ENCODE data around the gene FKBP8. TPM values are rescaled to one million over a fixed set of nuclear protein-coding genes. Genes with fewer than 3 reads are reported as not detected.
"Not testable (repeated sequence)": the region's sequence is repeated elsewhere in the genome, so short reads cannot be mapped to it uniquely, and the experiment has no call there.

The FKBP8 gene
- total RNA-seq (ENCODE audit: low replicate concordance), result 246 and 2,205 TPM in 2 replicates

DNA sequence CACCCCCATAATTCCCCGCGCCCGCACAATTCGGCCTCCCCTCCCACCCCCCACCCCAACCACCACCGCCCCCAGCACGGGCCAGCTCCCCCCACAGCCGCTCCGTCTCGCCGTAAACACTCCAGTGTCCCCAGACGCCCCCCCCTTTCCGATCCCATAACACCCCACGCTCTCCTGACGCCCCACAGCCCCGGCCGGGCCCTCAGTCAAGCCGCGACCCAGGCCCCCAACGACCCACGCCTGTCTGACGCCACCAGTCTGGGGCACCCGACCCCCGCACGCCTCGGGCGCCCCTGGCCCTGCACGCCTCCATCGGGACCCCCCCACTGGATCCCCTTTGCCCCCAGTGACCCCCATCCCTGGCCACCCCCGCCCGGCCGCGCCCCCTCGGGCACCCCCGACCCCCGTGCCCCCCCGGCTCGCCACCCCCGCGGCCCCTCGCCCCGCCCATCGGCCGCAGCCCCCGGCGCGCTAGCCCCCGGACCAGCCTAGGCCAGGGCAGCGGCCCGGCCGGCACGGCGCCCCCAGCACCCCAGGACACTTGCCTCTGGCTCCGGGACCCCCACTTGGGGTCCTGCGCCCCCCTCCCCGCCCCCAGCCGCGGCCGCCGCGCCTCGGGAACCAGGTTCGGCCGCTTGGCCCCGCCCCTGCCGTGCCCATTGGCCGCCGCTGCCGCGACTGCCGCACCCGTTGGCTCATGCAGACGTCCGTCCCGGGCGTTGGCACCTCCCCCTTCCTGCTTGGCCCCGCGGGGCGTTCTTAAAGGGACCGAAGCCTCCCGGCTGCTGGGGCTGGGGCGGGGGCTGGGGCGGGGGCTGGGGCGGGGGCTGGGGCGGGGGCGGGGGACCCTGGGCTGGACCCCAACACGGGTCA, at the start of gene FKBP8:
FKBP8 (minus strand) TSS at position 633 of the 873 bp plus-strand sequence. CDS start 1,603 bp downstream, outside the sequence.
- peak within 1 kb of the TSS; percentile 78 for H3K4me3 ChIP-seq (ENCODE audit: low read depth, low read length)
- TF ChIP-seq, protein P1, sequence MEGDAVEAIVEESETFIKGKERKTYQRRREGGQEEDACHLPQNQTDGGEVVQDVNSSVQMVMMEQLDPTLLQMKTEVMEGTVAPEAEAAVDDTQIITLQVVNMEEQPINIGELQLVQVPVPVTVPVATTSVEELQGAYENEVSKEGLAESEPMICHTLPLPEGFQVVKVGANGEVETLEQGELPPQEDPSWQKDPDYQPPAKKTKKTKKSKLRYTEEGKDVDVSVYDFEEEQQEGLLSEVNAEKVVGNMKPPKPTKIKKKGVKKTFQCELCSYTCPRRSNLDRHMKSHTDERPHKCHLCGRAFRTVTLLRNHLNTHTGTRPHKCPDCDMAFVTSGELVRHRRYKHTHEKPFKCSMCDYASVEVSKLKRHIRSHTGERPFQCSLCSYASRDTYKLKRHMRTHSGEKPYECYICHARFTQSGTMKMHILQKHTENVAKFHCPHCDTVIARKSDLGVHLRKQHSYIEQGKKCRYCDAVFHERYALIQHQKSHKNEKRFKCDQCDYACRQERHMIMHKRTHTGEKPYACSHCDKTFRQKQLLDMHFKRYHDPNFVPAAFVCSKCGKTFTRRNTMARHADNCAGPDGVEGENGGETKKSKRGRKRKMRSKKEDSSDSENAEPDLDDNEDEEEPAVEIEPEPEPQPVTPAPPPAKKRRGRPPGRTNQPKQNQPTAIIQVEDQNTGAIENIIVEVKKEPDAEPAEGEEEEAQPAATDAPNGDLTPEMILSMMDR (IDR thresholded peaks at IDR 0.05; ENCODE audit: insufficient read depth, low read length), result no peak
- peak; percentile 84 for DNase-seq (ENCODE audit: low read depth)

- DNase-seq (ENCODE audit: low read depth); H3K4me3 ChIP-seq (ENCODE audit: low read depth, low read length): not testable (repeated sequence)
Measured at GRCh38 chr19:18592732-18593131, 49.4 kb upstream of the FKBP8 start.

- TF ChIP-seq, protein P1 (IDR thresholded peaks at IDR 0.05; ENCODE audit: insufficient read depth, low read length), result no peak
- no peak for DNase-seq (ENCODE audit: low read depth)
- H3K4me3 ChIP-seq (ENCODE audit: low read depth, low read length), result no peak overlapping the region
Measured at GRCh38 chr19:18591735-18592385, 48.5 kb upstream of the FKBP8 start.

DNA sequence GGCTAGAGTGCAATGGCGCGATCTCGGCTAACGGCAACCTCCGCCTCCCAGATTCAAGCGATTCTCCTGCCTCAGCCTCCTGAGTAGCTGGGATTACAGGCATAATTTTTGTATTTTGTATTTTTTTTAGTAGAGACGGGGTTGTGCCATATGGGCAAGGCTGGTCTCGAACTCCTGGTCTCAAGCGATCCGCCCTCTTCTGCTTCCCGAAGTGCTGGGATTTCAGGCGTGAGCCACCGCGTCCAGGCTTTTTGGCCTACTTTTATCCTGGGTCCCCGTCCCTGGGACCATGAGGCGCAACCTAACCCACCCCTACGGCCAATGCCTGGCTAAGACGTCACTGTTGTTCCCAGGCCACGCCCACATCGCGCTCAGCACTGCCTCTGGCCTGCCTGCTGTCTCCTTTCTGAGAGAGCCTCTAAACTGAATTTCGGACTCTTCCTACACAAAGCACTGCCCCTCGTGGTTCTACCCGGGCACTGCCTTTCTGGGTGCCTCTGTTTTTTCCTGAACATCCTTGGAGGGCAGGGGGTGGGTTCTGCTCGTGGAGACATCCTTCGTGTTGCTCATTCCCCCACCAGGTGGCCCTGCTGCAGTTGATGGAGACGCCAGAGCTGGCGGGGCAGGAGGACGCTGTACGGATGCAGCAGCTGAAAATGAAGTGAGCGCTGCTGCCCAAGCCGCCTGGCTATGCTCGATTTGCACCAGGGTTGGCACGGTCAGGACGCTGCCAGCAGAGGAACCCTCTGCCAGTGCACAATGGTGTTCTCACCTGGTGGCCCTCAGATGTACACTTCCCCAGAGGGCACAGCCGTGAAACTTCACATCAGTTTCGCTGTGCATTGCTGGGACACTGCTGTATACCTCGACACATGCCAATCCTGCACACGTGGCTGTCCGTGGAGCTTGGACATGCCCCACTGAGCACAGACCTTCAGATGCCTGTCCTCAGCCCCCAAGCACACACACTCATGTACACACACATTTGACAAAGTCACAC, 47.2 kb upstream of the FKBP8 start:
- TF ChIP-seq, protein P1 (IDR thresholded peaks at IDR 0.05; ENCODE audit: insufficient read depth, low read length), result no peak
- no peak overlapping the region for H3K4me3 ChIP-seq (ENCODE audit: low read depth, low read length)
- no peak for DNase-seq (ENCODE audit: low read depth)

DNA sequence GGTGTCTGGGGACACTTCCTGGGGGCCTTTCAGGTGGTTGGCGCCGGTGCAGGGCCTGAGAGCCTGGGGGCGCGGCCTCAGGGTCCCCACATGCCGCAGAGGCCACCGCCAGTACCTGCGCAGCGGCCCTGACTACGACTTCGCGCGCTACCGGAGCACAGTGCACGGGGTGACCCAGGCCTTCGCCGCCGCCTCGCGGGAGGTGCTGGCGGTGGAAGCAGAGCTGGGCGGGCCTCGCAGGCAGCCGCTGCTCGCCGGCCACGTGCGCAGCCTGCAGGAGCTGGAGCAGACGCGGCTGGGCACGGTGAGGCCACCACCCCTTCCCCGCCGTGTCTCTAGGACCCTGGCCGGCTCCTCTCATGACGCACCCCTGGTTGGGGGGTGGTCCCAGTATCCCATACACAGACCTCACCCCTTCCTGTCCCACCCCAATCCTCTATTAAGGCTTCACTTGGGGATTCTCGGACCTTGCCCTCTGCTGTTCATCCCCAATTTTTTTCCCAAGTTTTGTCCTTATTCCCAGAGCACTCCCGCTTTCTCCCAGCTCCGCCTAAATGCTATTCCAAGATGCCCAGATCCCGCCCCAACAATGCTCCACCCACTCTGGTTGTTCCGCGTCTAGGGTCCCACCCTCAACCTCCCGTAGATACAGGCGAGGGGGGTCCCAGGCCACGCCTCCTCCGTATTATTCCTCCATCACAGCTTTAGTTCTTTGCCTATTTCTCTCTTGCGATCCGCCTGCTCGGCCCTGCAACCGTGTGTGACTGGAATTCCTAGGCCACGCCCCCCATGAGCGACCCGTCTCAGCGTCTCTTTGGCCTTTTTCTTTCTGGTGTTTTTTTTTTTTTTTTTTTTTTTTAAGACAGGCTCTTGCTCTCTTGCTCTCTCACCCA, 46.3 kb upstream of the FKBP8 start:
- peak; percentile 45 for DNase-seq (ENCODE audit: low read depth)

More for the DNA sequence above, 46.3 kb upstream of the FKBP8 start:
- TF ChIP-seq, protein P1 (IDR thresholded peaks at IDR 0.05; ENCODE audit: insufficient read depth, low read length), result no peak
- peak overlapping the region; percentile 72 for H3K4me3 ChIP-seq (ENCODE audit: low read depth, low read length)
